ENCODE measurements around the gene POLE3.

The POLE3 gene

DNA sequence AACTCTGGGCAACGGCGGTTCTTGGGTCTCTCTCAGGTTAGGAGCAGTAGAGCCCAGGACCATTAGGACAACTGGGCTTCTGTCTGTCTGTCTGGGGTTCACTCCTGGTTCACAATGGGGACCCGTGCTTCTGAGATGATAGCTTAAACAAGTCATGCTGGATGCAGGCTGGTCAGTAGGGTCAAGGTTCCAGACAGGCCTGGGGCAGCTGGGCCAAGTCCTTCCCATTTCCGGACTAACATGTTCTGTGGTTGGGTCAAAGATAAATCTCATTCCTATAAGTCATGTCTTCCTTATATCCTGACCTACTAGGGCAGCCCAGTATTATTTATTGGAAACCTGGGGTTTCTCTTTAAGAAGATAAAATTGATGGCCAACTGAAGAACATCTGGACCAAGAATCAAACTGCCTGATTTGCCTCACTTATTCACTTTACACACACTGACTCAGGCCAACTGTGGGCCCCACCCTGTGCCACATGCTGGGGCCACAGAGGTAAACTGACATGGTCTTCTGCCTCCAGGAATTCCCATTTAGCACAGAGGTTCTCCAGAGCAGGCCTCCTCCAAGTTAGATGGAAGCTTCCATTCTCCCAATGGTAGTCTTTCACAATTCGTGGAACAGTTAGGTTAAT lies 42.0 kb downstream of the POLE3 start:
- TF ChIP-seq, protein P1, sequence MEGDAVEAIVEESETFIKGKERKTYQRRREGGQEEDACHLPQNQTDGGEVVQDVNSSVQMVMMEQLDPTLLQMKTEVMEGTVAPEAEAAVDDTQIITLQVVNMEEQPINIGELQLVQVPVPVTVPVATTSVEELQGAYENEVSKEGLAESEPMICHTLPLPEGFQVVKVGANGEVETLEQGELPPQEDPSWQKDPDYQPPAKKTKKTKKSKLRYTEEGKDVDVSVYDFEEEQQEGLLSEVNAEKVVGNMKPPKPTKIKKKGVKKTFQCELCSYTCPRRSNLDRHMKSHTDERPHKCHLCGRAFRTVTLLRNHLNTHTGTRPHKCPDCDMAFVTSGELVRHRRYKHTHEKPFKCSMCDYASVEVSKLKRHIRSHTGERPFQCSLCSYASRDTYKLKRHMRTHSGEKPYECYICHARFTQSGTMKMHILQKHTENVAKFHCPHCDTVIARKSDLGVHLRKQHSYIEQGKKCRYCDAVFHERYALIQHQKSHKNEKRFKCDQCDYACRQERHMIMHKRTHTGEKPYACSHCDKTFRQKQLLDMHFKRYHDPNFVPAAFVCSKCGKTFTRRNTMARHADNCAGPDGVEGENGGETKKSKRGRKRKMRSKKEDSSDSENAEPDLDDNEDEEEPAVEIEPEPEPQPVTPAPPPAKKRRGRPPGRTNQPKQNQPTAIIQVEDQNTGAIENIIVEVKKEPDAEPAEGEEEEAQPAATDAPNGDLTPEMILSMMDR (IDR thresholded peaks at IDR 0.05): no peak

DNA sequence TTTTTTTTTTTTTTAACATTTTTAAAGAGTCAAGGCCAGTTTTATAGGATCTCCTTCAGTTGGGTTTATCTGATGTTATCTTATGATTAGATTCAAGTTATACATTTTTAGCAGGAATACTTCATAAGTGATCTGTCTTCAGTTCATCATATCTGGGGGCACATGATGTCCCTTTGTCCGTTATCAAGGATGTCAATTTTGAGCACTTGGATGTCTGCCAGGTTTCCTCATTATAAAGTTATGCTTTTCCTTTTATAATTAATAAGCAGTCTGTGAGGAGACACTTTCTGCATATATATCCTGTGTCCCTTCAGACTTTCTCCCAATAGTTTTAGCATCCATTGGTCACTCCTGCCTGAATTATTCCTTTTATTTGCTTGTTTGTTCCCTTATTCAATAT lies 45.5 kb downstream of the POLE3 start:
- TF ChIP-seq, protein P1 (IDR thresholded peaks at IDR 0.05): no peak

GRCh38 chr9:113363336-113363735 lies 47.1 kb downstream of the POLE3 start:
- TF ChIP-seq, protein P1 (IDR thresholded peaks at IDR 0.05): no peak

DNA sequence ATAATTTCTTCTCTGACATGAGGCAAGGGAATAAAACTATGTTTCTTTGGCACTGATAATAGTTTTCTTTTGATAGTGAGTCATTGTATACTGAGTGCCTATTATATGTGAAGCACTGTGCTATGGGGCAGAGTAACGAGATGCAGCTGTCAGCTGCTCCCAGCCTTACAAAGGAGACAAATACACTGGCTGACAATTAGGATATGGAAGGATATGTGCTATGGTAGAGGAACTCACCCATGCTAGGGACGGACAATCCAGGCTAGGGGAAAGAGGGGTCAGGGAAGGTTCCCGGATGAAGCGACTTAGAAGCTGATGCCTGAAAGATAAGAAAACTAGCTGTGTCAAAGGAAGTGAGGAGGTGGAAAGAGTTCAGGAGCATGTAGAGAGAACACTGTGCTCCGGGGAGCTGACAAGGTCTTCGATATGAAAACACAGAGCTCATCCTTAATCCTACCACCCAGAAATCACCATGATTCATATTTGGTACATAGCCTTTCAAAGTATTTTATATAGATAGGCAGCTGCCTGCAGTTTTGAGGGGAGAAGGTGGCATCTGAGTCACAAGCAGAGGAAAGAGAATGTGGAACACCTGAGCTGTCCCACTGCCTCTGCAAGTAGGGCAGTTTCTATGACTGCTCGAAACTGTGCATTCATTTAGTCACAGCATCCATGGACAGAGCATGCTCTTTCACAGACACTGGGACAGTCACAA lies 49.0 kb downstream of the POLE3 start:
- TF ChIP-seq, protein P1 (IDR thresholded peaks at IDR 0.05): no peak

DNA sequence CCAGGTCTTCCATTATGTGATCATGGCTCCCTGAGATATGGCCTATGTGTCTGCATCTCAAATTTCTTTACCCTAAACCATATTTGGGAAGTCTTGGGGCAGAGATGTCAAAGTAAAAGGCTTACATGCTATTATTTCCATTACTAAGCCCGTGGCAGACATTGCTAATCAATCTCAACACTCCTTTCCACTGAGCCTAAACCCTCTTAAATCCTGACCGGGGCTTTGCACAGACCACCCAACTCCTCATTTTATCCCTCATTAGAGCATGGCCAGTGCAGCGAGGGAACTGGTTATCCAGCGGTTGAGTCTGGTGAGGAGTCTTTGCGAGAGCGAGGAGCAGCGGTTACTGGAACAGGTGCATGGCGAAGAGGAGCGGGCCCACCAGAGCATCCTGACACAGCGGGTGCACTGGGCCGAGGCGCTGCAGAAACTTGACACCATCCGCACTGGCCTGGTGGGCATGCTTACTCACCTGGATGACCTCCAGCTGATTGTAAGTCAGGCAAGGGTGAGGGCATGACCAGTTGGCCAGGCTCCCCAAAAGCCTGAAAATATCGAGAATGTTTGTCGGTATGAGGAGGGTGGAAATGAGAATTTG lies 50.1 kb downstream of the POLE3 start:
- TF ChIP-seq, protein P1 (IDR thresholded peaks at IDR 0.05): no peak

- TF ChIP-seq, protein P1 (IDR thresholded peaks at IDR 0.05): no peak
Measured at GRCh38 chr9:113359385-113359784, 51.1 kb downstream of the POLE3 start.
